K562 (cell line): ENCODE results near the gene NPAS1. TPM values are rescaled to one million over a fixed set of nuclear protein-coding genes. Genes with fewer than 3 reads are reported as not detected.
A peak's percentile ranks its signal among the peaks of the same experiment; 100 is the strongest.

Source experiments
- CREM ChIP-seq: IDR thresholded peaks from 2 replicates; pipeline ENCODE4 v1.6.1; 2014; ENCODE audit warnings: antibody characterized with exemption, low read depth
- FOXA3 ChIP-seq, 2 experiments: fragments of 450-650 bp in 1 of 2; sonication (generic) in 1 of 2; formaldehyde crosslinking; IDR thresholded peaks in 1 of 2; conservative IDR thresholded peaks in 1 of 2; 2 replicates each; pipeline versions ENCODE4 v1.4.0 to v1.8.0; 2020 to 2022; ENCODE audit warnings: mild to moderate bottlenecking in 2 of 2, missing genetic modification reagents in 1 of 2
- HLTF ChIP-seq: fragments of 450-650 bp; IDR thresholded peaks from 2 replicates; pipeline ENCODE4 v1.6.1; 2016
- MAFF ChIP-seq: IDR thresholded peaks from 2 replicates; pipeline ENCODE4 v1.6.1; 2012; ENCODE audit warnings: low read length, improper control_type of control experiment
- NONO ChIP-seq, 2 experiments: fragments of 200-400 bp in 1 of 2; fragments of 450-650 bp in 1 of 2; formaldehyde crosslinking in 1 of 2; IDR thresholded peaks; 2 replicates each; pipeline ENCODE4 v1.6.1; 2017; ENCODE audit warnings: low read depth in 2 of 2, mild to moderate bottlenecking in 2 of 2, moderate library complexity in 2 of 2, low read length in 1 of 2
- POLR2AphosphoS5 ChIP-seq: IDR thresholded peaks from 2 replicates; pipeline ENCODE4 v1.6.1; 2011; ENCODE audit warnings: mild to moderate bottlenecking, low read depth, low read length, moderate library complexity; ENCODE audit not compliant: control insufficient read depth, insufficient read depth
- POLR3A ChIP-seq: IDR thresholded peaks from 2 replicates; pipeline ENCODE4 v1.6.1; 2011; ENCODE audit warnings: borderline replicate concordance, mild to moderate bottlenecking, moderate library complexity; ENCODE audit not compliant: insufficient read length, insufficient read depth; ENCODE audit errors: extremely low read depth
- TSC22D4 ChIP-seq: fragments of 450-650 bp; IDR thresholded peaks from 2 replicates; pipeline ENCODE4 v1.6.1; 2016; ENCODE audit warnings: missing genetic modification characterization, missing biosample characterization, control low read depth
- ZBTB9 ChIP-seq: fragments of 450-650 bp; formaldehyde crosslinking; IDR thresholded peaks from 2 replicates; pipeline ENCODE4 v1.4.0; 2020; ENCODE audit warnings: mild to moderate bottlenecking, moderate library complexity
- ZC3H11A ChIP-seq: IDR thresholded peaks from 2 replicates; pipeline ENCODE4 v1.6.1; 2012; ENCODE audit warnings: low read depth, low read length, improper control_type of control experiment
- ZKSCAN8 ChIP-seq: fragments of 200-800 bp; sonication (Bioruptor generic); IDR thresholded peaks from 2 replicates; pipeline ENCODE4 v1.6.1; 2016; ENCODE audit warnings: missing genetic modification characterization, missing compliant biosample characterization
- ZNF324 ChIP-seq: fragments of 250-450 bp; sonication (Bioruptor Pico); IDR thresholded peaks from 2 replicates; pipeline ENCODE4 v1.4.0; 2020; ENCODE audit warnings: mild to moderate bottlenecking
- ZNF445 ChIP-seq: fragments of 250-450 bp; sonication (Bioruptor Pico); IDR thresholded peaks from 2 replicates; pipeline ENCODE4 v1.4.0; 2020; ENCODE audit warnings: low read depth, mild to moderate bottlenecking, moderate library complexity
- polyA plus RNA-seq, 8 experiments: library from polyadenylated mRNA; depleted of rRNA in 4 of 8; stranded (reverse) in 5 of 8; unstranded in 3 of 8; fragments of >200 nt; fragmentation: Nextera tagmentation in 2 of 8; fragmentation: Illumina TruSeq in 1 of 8; extraction: Ambion mirVana in 2 of 8; extraction: Trizol in 1 of 8; gene quantifications; 2 replicates each; pipeline versions ENCODE4 v1.2.1 to v1.2.3, GENCODE V29; 2011 to 2014; ENCODE audit warnings: inconsistent platforms in 1 of 8, missing spikeins in 1 of 8
- total RNA-seq, 7 experiments: library from RNA; depleted of rRNA in 6 of 7; stranded (reverse); fragments of >200 nt in 6 of 7; fragmentation: Illumina TruSeq in 2 of 7; extraction: Trizol in 2 of 7; gene quantifications; 2 replicates each; pipeline versions ENCODE4 v1.2.1 to v1.2.3, GENCODE V29; 2011 to 2021; ENCODE audit warnings: low replicate concordance in 1 of 7
- TF ChIP-seq, protein P1 (sequence below), 2 experiments: fragments of 450-650 bp; IDR thresholded peaks; 2 replicates each; pipeline ENCODE4 v1.6.1; 2016; ENCODE audit warnings: mild to moderate bottlenecking in 2 of 2, borderline replicate concordance in 1 of 2, low read depth in 1 of 2, moderate library complexity in 1 of 2
- TF ChIP-seq, protein P2 (sequence below): fragments of 450-650 bp; IDR thresholded peaks from 2 replicates; pipeline ENCODE4 v1.6.1; 2017; ENCODE audit warnings: antibody characterized with exemption

NPAS1 gene
- total and polyA plus RNA-seq, 9 of the 15 experiments (the other 6 are each of a cell fraction or from before 2014, with no cell fraction given), result 0.58 to 5.3 (median 2.0) TPM; not detected in 2

DNA sequence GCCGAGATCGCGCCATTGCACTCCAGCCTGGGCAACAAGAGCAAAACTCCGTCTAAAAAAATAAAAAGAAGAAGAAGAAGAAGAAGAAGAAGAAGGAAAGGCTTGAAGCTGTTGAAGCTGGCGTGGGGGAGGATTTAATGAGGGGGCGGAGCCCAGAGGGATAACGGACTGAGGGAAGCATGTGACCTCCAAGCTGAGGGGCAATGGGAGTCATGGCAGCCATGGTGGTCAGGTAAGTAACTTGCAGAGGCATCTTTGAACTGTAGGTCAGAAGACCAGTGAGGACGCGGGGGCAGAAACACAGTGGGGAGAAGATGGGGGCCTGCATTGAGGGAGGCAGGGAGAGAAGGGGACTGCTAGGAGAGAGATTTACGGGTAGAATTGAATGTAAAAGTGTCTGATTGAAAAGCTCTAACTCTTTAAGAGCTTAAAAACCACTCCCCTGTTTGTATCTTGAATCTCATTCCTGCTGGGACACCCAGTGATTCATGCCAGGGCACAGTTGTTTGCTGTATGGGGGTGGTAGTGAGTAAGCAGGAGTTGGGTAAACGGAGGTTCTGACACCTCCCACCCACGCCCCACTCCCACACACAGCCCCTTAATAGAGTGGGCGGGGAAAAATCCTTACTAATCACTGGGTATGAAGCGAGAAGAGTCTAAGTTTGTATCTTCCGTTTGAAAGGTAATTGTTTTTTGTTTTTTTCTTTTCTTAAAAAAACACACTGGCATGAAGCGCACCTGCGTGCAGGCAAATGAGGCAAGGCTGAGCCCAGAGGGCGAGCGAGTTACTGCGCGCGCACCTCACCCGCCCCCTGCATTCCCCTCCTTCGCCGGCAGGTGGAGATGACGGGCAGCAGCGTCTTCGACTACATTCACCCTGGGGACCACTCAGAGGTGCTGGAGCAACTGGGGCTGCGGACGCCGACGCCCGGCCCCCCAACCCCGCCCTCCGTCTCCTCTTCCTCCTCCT, 15.8 kb downstream of the NPAS1 start (continued):
- TF ChIP-seq, protein P1, sequence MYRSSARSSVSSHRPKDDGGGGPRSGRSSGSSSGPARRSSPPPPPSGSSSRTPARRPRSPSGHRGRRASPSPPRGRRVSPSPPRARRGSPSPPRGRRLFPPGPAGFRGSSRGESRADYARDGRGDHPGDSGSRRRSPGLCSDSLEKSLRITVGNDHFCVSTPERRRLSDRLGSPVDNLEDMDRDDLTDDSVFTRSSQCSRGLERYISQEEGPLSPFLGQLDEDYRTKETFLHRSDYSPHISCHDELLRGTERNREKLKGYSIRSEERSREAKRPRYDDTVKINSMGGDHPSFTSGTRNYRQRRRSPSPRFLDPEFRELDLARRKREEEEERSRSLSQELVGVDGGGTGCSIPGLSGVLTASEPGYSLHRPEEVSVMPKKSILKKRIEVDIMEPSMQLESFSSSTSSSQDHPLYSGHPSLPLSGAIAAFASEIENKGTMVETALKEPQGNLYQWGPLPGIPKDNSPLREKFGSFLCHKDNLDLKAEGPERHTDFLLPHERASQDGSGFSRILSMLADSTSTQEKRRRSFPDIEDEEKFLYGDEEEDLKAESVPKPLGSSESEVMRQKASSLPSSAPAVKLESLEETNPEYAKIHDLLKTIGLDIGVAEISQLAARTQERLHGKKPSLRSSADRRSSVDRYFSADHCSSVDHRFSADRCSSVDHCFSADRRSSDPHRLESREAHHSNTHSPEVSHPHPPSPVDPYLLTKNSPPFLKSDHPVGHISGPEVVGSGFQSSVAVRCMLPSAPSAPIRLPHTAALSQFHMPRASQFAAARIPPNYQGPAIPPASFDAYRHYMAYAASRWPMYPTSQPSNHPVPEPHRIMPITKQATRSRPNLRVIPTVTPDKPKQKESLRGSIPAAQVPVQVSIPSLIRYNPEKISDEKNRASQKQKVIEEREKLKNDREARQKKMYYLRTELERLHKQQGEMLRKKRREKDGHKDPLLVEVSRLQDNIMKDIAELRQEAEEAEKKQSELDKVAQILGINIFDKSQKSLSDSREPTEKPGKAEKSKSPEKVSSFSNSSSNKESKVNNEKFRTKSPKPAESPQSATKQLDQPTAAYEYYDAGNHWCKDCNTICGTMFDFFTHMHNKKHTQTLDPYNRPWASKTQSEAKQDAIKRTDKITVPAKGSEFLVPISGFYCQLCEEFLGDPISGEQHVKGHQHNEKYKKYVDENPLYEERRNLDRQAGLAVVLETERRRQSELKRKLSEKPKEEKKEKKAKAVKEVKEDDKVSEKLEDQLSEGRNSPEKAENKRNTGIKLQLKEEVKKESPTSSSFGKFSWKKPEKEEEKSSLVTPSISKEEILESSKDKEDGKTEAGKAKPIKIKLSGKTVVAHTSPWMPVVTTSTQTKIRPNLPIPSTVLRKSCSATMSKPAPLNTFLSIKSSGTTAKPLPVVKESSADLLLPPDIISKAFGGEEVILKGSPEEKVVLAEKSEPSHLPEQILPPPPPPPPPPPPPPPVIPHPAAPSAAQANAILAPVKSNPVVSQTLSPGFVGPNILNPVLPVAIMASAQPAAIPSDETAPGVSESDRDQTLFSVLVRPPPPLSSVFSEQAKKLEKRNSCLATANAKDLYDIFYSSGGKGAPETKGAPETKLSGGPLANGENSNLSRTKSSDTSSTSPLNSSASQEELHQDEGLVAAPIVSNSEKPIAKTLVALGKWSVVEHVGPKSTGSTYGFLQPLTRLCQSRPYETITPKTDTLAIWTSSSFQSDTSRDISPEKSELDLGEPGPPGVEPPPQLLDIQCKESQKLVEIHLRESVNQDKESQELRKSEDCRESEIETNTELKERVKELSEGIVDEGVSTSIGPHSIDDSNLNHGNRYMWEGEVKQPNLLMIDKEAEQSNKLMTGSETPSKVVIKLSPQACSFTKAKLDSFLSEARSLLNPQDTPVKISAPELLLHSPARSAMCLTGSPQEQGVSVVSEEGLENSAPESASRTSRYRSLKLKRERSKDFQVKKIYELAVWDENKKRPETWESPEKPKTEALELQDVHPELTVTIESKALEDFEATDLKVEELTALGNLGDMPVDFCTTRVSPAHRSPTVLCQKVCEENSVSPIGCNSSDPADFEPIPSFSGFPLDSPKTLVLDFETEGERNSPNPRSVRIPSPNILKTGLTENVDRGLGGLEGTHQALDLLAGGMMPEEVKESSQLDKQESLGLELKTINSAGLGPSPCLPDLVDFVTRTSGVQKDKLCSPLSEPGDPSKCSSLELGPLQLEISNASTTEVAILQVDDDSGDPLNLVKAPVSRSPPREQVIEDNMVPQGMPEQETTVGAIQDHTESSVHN (IDR thresholded peaks at IDR 0.05; ENCODE audit: borderline replicate concordance in 1 of 2, low read depth in 1 of 2), result no peak
- no peak for TF ChIP-seq ZNF445 (CRISPR knock-in tag)
- TF ChIP-seq ZBTB9, result no peak
- no peak for TF ChIP-seq ZNF324 (CRISPR knock-in tag)
- no peak for TF ChIP-seq POLR3A
- TF ChIP-seq, protein P2, sequence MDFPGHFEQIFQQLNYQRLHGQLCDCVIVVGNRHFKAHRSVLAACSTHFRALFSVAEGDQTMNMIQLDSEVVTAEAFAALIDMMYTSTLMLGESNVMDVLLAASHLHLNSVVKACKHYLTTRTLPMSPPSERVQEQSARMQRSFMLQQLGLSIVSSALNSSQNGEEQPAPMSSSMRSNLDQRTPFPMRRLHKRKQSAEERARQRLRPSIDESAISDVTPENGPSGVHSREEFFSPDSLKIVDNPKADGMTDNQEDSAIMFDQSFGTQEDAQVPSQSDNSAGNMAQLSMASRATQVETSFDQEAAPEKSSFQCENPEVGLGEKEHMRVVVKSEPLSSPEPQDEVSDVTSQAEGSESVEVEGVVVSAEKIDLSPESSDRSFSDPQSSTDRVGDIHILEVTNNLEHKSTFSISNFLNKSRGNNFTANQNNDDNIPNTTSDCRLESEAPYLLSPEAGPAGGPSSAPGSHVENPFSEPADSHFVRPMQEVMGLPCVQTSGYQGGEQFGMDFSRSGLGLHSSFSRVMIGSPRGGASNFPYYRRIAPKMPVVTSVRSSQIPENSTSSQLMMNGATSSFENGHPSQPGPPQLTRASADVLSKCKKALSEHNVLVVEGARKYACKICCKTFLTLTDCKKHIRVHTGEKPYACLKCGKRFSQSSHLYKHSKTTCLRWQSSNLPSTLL, result no peak
- no peak for TF ChIP-seq HLTF
- TF ChIP-seq POLR2AphosphoS5, result no peak
- no peak for TF ChIP-seq ZC3H11A
- peak; percentile 3; the same call in 1 of the 2 replicates for TF ChIP-seq MAFF
- TF ChIP-seq ZKSCAN8, result no peak
- 0 out of 4 replicates have a peak, but pooled peaks of 1 of the 2 experiments have one; percentile 27 for TF ChIP-seq NONO (IDR thresholded peaks at IDR 0.05; ENCODE audit: low read depth in 2 of 2, low read length in 1 of 2)
- peak; percentile 79 for TF ChIP-seq CREM
- no peak for TF ChIP-seq TSC22D4 (tag)
- no peak for TF ChIP-seq FOXA3 (CRISPR knock-in tag; conservative IDR thresholded peaks at IDR 0.05 in 1 of 2, IDR thresholded peaks at IDR 0.05 in 1 of 2)
